Activated CD4-positive, alpha-beta T cell treated with anti-CD3 and anti-CD28 coated beads, Interleukin-2, Interleukin-4, amounts not matched to agents 100 ng/mL and 50 ng/mL, durations not matched to agents 16 hours and 8 hours (primary cell): ENCODE results near the gene INS.
A peak's percentile ranks its signal among the peaks of the same experiment; 100 is the strongest.

Experiments
- DNase-seq: peaks from one replicate; pipeline ENCODE4 v3.0.0-alpha.2; 2020; ENCODE audit warnings: low spot score

Gene INS

DNA sequence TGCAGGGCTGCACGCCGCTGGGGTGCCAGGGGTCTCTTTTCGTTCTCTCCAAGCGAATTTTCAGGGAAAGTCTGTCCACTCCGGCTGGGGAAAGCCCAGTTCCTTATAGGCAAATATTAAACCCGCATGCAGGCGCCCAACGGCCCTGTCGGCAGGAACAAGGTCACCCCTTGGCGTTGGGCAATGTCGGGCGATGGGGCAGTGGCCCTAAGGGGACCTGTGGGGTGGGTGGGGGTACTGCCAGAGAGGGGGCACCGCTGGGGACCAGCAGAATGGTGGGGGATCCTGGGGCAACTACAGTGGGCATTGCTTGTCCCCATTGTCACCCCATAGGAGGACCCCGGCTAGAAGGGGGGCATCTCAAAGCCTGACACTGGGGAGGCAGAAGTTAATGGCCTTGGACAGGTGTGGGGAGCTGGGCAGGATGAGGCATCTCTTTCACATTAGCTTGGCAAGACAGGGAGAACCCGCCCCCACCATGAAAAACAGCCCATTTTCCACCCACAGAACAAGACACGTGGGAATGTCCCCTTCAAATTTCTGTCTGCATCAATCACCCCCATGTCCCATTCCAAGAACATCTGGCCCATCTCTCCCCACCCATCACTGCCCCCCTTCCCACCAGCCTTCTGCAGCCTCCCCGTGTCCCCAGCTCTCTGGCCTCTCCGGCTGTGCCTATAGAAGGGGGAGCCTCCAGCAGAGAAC lies 16.3 kb downstream of the INS start:
- DNase-seq: no peak

DNA sequence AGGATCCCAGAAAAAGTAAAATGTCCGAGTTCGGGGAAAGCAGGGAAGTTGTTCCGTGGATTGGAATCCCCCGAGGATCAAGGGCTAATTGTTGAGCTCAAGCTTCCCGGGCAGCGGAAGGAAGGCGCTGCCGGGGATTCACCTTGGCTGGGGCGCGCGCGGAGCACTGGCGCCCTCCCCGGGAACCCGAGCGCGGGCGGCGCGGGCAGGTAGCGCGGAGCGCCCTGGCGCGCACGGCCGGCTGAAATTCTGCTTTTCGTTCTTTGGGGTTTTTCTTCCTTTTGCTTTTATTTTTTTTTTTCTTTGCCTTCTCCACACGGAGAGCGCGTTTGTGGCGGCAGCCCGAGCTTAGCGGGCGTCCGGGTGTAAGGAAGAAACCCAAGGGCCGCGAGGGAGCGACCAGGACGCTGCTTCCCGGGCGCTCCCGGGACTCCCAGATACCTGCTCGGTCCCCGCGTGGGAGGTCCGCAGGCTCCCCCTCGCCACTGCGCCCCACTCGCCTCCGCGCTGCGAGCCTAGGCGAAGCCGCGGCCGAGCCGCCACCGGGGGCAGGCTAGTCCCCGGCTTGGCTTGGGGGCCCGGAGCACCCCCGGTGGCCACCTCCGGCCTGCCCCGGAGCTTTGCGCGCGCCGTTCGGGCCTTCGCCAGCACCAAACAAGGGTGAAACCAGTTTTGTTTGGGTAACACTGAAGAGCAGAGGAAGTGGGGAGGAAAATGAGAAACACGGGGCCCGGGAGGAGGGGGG lies 17.0 kb downstream of the INS start:
- DNase-seq: no peak

DNA sequence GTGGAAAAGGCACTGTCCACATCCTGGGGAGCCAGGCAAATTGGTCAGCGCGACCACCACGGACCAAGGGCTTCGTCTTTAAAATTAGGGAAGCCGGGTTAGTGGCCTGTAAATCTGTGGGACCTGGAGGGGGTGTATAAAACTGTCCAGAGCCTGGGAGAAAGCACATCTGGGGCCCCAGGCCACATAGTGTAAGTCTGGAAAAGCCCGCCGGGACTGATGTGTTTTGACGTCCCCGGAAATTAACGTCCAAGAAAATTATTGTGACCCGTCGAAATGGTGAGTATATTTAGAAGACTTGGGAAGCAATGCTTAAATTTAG lies 17.6 kb downstream of the INS start:
- DNase-seq: no peak

DNA sequence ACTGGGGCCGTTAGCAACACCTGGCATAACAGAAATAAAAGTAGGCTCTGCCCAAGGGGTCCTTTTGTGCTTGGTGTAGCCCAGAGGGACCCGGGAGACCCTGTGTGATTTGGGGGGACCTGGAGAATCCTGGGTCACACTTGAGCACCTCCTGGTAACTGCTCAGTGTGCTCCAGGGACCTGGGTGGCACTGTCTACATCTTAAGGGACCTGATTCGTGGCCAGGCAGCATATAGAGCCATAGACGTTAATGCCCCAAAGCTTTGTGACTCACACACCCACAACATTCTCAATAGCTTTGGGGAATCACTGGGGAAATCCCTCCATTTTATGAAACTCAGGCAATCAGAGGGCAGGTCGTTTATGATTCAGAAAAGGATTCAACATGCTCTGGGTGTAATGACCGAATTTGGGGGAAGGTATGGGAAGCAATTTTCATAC lies 18.2 kb downstream of the INS start:
- peak; percentile 69 for DNase-seq

DNA sequence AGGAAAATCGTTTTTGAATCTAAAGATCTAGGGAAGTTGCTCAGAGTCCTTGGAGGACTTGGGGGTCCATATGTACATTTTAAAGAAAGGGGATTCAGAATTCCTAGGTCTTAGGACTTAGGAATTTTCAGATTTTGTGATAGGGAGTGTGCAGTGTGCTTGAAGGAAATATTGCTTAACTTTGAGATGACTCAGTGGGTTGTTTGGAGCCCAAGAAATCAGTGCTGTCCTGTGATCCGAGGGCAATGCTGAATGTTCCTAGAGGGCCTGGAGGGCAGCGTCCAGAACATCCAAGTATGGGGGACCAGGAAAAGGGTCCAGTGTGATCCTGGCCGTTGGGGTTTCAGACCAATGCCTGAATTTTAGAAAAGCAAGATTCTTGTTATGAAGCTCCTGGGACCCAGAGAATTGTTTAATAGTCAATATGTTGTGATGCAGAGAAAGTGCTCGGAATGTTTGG lies 18.7 kb downstream of the INS start:
- no peak for DNase-seq

DNA sequence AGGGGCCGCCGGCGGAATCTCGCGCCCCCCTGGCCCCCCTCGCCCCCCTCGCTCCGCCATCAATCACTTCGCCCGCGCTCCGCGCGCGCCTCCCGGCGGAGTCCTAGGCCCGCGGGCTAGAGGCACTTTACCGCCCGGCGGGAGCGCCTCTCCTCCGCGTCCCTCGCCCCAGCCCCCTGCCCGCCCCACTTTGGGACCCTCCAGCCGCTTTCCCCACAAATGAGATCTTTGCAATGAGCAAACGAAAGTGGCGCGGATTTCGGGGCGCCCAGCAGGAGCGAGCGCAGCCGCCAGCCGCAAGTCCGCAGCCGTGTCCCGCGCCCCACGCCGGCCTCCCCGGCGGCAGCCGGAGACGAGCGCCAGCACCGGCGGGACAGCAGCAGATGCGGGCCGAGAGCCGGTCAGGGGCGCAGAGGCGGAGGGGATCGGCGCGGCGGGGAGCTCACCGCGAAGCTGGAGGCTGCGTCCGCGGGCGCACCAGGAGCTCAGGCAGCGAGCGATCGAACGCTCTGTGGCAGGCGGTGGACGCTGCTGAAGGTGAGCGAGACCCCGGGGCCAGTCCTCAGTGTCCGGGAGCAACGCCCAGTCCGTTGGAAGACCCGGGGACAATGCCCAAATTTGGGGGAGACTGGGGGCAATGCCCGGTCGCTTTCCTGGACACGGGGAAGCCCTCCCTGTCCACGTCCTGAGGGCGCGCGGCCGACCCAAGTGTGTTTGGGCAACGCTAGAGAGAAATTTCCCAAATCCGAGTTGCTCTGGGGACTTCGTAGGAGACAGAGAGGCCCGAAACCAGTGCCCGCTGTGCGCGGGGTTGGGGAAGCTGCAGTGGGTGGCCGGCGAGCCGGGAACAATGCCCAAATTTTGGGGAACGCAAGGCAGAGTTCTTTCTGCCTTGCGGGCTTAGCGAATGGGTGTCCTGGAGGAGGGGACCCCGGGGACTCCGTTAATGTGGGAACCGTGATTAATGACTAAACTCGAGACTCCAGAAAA lies 20.3 kb downstream of the INS start:
- no peak for DNase-seq

DNA sequence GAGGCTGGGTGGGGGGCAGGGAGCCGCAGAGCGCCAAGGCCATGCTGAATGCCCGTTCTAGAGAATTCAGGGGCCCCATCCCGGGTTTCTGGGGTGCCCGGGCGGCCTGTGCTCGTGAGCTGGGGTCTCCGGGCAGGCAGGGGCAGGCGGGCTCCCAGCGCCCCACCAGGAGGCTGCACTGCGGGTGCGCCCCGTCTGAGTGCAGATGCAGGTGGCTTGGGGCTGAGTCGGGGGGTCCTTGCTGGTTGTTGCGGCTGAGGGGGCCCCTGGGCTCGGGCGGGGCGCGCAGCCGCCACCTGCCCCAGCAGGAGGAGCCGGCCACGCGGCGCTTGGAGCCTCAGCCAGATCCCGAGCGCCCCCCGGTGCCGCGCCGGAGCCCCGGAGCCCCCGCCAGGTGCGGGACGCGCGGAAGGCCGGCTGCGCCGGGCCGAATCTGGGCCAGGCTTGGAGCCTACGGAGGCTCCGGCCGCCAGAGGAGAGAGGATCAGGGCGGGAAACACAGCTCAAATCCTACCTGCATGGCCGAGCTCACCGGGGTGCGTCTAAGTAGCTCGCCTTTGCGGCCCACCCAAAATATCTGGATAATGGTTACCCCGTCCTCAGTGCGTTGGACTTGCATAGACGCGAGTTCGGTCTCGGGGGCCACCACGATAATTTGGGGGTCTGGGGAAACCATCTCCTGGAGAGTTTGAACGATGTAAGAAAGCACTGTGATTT lies 21.2 kb downstream of the INS start:
- DNase-seq: no peak

DNA sequence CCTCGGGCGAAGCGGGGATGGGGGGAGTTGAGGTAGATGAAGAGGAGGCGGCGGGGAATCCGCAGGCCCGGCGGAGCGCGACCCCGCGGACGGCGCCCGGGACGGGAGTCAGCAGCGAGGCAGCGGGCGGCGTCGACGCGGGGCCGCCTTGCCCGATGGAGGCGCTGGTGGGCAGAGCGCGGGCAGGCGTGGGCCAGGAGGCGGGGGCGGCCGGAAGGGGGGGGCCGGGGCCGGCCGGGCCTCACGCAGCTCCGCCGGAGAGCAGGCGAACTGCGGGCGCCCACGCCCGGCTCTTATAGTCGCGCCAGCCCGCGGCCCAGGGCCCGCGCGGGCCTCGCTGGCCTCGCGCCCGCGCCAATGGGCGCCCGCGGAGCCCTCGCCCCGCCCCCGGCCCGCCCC lies 21.9 kb downstream of the INS start, which contains the start of gene IGF2:
IGF2 (minus strand) TSS at position 267 of the 399 bp plus-strand sequence. CDS start 3,866 bp downstream, outside the sequence.
- DNase-seq: no peak

DNA sequence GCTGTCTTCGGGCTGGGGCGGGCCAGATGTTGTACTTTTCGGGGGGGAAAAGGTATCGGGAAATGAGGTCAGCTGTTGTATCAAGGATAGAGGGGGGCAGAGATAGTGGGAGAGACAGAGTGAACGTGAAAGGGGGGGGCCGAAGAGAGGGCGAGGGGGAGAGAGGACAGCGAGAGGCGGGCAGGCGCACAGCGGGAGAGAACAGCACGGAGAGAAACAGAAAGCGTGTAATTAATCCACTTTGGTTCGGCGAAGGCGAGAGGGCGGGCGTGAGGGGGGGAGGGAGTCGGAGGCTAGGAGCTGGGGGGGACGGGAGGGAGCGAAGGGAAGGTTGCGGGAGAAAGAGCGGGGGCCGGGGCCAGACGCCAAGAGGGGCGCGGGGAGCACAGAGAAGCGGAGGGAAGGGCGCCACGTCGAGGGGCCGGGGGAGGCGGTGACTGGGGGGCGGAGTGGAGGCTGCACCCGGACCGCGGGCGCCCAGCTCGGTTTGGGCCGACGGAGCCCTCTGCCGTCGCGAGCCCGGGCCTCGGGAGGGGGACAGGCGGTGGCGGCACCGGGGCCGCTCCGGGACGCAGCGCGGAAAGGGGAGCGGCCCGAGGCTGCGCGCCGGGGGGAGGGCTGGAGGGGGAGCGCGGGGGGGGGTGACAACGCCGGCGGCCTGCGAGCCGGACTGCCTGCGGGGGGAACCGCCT lies 22.4 kb downstream of the INS start:
- DNase-seq: no peak

DNA sequence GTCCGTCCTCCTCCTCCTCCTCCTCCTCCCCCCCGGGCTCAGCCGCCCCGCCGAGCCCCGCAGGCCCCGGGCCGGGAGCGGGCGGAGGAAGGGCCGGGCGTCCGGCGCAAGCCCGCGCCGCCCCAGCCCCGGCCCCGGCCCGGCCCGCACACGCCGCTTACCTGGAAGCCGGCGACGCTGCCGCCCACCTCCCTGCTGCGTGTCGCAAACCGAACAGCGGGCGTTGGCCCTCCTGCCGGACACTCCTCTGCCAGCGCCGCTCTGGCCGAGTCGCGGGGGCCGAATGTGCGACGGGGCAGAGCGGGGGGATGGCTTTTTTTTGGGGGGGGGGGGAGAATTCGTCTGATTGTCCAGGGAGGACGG lies 23.0 kb downstream of the INS start:
- no peak for DNase-seq

DNA sequence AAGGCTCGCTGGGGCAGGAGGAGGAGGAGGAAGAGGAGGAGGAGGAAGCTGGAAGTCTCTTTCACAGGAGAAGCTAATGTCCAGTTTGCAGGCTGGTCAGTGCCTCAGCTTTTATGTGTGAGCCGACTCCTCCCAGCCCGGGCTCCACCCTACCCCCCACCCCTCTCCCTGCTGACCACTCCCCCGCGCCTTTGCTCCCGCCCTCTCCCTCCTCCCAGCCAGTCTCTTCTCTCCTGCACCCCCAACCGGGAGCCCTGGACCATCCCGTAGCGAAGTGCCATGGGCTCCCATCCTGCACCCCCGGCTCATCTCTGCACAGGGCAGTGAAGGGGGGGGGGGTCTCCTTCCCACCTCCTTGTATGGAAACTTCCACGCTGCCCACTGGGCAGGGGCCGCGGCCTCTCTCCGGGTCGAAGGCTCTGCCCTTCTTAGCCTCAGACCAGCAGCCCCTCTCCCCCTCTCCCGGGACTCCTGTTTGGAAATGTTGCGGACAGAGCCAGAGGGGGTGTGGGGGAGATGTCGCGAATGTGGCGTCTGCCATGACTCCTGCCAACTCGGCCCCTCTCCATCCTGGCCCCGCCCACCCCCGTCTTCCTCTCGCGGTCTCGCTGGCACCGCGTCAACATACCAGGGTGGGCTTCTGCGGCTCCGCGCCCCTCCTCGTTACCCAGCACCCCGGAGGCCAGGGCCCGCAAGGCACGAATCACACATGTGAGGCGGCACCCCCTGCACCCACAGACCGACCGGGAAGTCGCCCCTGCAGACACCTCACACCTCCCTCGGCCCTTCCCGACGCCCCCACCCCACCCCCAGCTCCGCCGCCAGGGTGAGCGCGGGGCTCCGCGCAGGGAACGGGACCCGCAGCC lies 23.6 kb downstream of the INS start:
- DNase-seq: no peak

DNA sequence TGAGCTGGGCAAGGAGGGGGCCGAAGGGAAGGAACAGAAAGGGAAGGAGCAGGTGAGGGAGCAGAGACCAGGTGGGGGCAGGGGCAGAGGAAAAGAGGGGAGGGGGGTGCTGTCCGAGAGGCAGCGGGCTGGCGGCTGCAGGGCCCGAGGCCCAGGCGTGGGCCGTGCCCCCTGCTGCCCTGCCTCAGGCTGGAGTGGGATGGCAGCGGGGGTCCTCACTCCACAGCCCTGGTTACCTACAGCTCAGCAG lies 24.1 kb downstream of the INS start:
- DNase-seq: no peak

DNA sequence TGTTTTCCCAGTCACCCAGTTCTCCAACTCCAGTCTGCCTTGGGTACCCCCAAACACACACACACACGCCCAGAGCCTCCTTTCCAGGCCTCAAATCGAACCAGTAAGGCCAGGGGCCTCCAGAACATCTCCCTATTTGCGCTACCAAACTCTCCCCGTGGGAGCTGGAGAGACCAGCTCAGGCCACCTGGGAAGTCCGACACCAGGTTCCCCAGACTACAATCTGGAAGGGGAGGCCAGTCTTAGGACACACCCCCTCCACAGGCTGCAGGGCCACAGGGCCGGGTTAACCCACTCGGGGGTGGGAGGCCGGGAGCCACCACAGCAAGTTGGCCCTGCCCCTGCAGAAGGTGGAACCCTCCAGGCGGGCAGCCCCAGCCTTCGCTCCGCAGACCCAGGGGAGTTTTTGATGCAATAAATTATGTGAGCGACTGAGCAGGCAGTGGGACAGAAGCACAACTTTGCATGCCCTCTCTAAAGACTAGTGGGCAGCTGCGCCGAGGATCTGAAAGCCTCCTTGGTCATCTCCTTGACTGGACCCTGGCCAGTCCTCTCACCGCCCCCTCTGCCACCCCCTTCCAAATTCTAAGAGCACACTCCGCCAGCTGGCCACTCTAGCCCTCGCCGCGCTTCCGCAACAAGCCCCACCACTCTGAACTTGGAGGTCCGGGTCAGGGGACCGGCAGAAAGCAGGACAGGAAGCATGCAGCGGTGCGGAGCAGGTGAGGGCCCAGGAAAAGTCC lies 24.6 kb downstream of the INS start:
- DNase-seq: no peak

DNA sequence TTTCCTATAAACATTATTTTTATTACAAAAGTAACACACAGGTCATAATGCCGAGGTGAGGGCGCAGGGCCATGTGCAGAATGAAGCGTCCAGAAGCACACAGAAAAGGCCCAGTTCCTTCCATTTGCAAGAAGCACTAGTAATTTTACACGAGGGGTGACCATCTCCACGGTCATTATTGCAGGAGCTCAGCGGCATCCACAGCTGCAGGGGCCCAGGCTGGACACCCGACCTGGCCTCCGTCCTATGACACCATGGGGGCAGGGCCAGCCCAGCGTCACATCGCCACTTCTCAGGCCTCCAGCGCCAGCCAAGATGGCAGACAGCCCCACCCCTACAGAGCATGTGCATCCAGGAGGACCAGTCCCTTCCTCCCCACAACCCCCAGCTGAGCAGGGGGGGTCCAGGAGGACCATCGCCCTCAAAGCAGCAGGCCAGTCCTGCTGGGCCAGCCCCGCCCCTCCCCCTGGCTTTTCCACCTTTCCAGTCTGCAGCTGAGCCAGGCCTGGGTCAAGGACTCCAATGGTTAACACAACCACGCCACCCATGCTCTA lies 25.3 kb downstream of the INS start:
- DNase-seq: no peak

DNA sequence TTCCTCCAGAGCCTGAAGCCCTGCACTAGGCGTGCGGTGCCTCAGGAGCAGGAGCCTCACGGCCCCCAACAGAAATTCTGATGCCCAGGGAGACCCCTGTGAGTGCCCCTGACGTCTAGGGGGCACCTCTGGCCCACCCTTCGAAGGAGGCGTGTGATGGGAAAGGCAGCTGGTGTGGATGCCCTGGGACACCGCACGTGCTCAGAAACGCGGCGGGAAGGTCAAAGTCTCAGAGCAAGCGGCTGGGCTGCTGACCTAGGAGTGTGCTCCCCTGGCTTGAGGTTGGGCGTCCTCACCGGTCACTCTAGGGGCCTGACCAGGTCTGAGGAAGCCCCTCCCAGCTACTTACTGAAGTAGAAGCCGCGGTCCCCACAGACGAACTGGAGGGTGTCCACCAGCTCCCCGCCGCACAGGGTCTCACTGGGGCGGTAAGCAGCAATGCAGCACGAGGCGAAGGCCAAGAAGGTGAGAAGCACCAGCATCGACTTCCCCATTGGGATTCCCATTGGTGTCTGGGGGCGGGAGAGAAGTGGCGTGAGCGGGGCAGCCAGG lies 25.9 kb downstream of the INS start:
- no peak for DNase-seq

DNA sequence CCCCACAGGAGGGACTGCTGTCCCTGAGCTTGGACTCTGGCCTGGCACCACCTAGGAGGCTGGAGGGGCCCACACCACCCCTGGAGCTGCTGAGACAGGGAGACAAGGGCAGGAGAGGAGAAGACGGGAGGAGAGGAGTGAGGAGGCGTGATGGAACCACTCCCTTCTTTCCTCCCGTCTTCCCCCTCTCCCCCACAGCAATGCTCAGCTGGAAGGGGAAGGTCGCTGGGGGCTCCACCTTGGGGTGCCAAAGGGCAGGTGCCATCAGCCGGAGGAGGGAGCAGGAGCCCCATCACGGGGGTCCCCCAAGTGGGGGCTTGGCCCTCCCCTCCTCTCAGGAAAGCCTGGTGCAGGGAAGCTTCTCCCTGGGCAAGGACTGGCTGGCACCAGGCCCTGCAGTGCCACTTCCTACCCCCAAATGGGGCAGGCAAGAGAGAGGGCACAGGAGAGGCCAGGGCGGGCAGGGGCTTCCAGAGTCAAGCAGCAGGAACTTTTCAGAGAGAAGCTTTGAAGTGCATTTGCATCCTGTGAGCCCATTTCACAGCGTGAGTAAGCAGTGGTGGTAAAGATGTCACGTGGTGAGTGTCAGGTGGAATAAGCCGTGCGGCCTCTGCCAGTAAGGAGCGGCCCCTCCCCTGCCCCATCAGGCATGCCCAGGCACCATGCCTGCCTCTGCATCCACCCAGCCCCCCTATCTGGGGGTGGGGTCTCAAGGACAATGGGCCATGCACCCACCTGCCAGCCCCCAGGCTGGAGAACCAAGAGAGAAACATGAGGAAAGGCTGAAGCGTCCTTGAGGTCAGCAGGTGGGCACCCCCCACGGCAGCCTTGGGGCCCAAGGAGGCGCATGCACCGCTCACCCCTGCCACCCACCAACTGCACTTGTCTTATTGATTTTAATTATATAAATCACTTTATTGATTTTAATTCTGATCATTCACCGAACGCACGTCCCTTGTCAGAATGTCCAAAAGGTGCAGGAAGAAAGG lies 26.7 kb downstream of the INS start:
- no peak for DNase-seq

DNA sequence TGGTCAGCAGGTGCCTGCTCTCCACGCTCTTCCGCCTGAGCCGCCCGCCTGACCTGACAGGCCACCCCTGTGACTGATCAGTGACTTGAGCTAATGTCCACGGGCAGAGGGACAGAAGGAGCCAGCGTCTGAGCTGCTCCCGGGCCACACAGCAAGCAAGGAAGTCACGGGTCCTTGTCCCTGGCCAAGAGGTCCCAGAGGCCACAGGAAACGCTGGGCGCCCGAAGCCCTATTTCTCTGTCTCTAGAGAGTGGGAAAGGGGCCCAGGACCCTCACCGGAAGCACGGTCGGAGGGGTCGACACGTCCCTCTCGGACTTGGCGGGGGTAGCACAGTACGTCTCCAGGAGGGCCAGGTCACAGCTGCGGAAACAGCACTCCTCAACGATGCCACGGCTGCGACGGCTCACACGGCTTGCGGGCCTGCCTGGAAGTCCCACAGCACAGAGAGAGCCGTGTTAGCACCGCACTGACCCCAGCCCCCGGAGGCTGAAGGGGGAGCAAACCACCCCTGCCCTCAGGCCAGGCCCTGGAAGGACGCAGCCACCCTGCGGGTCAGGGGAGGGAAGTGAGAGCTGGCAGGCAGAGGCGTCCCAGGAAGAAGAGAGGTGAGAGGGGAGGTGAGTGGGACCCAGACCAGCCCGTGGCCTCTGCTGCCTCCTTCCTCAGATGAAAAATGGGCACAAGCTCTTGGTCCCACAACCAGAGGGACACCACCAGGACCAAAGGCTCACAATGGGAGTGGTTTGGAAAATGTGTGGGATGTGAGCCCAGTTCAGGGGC lies 27.6 kb downstream of the INS start:
- no peak for DNase-seq
